Mesendoderm (in vitro differentiated cells): ENCODE results near the gene NCOA1.

ENCODE experiments used
- DNase-seq: peaks from one replicate; pipeline ENCODE4 v3.0.0; 2013
- H2AK5ac ChIP-seq: 2 replicates; pipeline ENCODE4 v1.6.1; 2013; ENCODE audit warnings: low read length, inconsistent platforms
- H2BK120ac ChIP-seq: 2 replicates; pipeline ENCODE4 v1.6.1; 2013; ENCODE audit warnings: low read depth, mild to moderate bottlenecking, low read length, moderate library complexity, mixed read lengths
- H2BK15ac ChIP-seq: replicated peaks from 2 replicates; pipeline ENCODE4 v1.6.1; 2013; ENCODE audit warnings: low read depth, mild to moderate bottlenecking, moderate library complexity
- H2BK5ac ChIP-seq: 2 replicates; pipeline ENCODE4 v1.6.1; 2013; ENCODE audit warnings: low read length, inconsistent platforms
- H3K18ac ChIP-seq: 2 replicates; pipeline ENCODE4 v1.6.1; 2013; ENCODE audit warnings: mild to moderate bottlenecking, low read length, mixed read lengths
- H3K23ac ChIP-seq: one replicate; pipeline ENCODE4 v1.6.1; 2013; ENCODE audit warnings: low read length
- H3K27ac ChIP-seq: 2 replicates; pipeline ENCODE4 v1.5.1; 2013; ENCODE audit warnings: low read depth, mild to moderate bottlenecking, inconsistent platforms, low read length, moderate library complexity
- H3K27me3 ChIP-seq: 2 replicates; pipeline ENCODE4 v1.6.1; 2013; ENCODE audit warnings: low read length, control low read depth, mild to moderate bottlenecking, inconsistent platforms; ENCODE audit not compliant: insufficient read depth, poor library complexity
- H3K36me3 ChIP-seq: 2 replicates; pipeline ENCODE4 v1.6.1; 2013; ENCODE audit warnings: low read length, inconsistent platforms; ENCODE audit not compliant: control insufficient read depth, insufficient read depth
- H3K4ac ChIP-seq: one replicate; pipeline ENCODE4 v1.6.1; 2013; ENCODE audit warnings: low read depth, mild to moderate bottlenecking, low read length, moderate library complexity
- H3K4me1 ChIP-seq: 2 replicates; pipeline ENCODE4 v1.6.1; 2013; ENCODE audit warnings: low read depth, low read length, inconsistent platforms; ENCODE audit not compliant: control insufficient read depth
- H3K4me2 ChIP-seq: 2 replicates; pipeline ENCODE4 v1.6.1; 2013; ENCODE audit warnings: low read length
- H3K4me3 ChIP-seq: 2 replicates; pipeline ENCODE4 v1.5.1; 2013; ENCODE audit warnings: mild to moderate bottlenecking, low read length
- H3K56ac ChIP-seq: one replicate; pipeline ENCODE4 v1.6.1; 2013; ENCODE audit warnings: low read length
- H3K79me1 ChIP-seq: 2 replicates; pipeline ENCODE4 v1.6.1; 2013; ENCODE audit warnings: low read length, inconsistent platforms
- H3K79me2 ChIP-seq: 2 replicates; pipeline ENCODE4 v1.6.1; 2013; ENCODE audit warnings: mild to moderate bottlenecking, low read length; ENCODE audit not compliant: control insufficient read depth, insufficient read depth
- H3K9ac ChIP-seq: 2 replicates; pipeline ENCODE4 v1.6.1; 2013; ENCODE audit warnings: low read length, inconsistent platforms
- H4K5ac ChIP-seq: one replicate; pipeline ENCODE4 v1.6.1; 2013; ENCODE audit warnings: low read length
- H4K8ac ChIP-seq: one replicate; pipeline ENCODE4 v1.6.1; 2013; ENCODE audit warnings: low read depth, mild to moderate bottlenecking, control low read depth, low read length, moderate library complexity
- WGBS: extraction: QIAGEN DNeasy Blood & Tissue Kit; methylation state at CpG from one replicate; pipeline ENCODE4 v1.1.7; 2013; ENCODE audit warnings: low lambda C conversion rate, missing lambda C conversion rate; ENCODE audit not compliant: insufficient coverage; ENCODE audit errors: extremely low coverage; 5-methylcytosine and 5-hydroxymethylcytosine counted together

NCOA1 gene

DNA sequence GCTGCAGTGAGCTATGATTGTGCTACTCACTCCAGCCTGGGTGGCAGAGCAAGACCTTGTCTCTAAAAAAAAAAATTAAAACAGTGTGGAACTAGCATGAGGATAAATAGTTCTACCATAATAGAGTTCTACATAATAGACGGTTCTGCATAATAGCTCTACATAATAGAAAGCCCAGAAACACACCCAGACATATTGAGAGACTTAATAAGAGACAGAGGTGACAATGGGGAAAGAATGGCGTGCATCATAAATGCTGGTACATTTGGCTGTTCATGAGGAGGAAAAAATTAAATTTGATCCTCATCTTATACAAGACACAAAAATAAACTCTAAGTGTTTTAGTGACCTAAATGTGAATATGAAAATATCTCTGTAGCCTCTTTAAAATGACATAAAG lies 243.7 kb downstream of the NCOA1 start:
- H3K18ac ChIP-seq = no peak overlapping the region
- no CpG with 5 or more reads among the region's 2 CpGs for WGBS
- no peak overlapping the region for H3K23ac ChIP-seq
- no peak overlapping the region for H2BK15ac ChIP-seq
- H4K8ac ChIP-seq = no peak overlapping the region
- no peaks in the 10 kb centered on the region for H3K36me3 ChIP-seq
- no peak overlapping the region for H4K5ac ChIP-seq
- DNase-seq = no peak
- no peaks in the 10 kb centered on the region for H3K79me1 ChIP-seq
- H2BK120ac ChIP-seq = no peak overlapping the region
- no peak overlapping the region for H3K27ac ChIP-seq
- H2BK5ac ChIP-seq = no peak overlapping the region
- H3K9ac ChIP-seq = no peak overlapping the region
- H2AK5ac ChIP-seq = no peak overlapping the region
- H3K56ac ChIP-seq = no peak overlapping the region
- no peak overlapping the region for H3K4me3 ChIP-seq
- H3K4me2 ChIP-seq = no peak overlapping the region
- H3K4me1 ChIP-seq = no peaks in the 10 kb centered on the region
- no peaks in the 10 kb centered on the region for H3K79me2 ChIP-seq
- H3K4ac ChIP-seq = no peak overlapping the region
- H3K27me3 ChIP-seq = no peaks in the 10 kb centered on the region

DNA sequence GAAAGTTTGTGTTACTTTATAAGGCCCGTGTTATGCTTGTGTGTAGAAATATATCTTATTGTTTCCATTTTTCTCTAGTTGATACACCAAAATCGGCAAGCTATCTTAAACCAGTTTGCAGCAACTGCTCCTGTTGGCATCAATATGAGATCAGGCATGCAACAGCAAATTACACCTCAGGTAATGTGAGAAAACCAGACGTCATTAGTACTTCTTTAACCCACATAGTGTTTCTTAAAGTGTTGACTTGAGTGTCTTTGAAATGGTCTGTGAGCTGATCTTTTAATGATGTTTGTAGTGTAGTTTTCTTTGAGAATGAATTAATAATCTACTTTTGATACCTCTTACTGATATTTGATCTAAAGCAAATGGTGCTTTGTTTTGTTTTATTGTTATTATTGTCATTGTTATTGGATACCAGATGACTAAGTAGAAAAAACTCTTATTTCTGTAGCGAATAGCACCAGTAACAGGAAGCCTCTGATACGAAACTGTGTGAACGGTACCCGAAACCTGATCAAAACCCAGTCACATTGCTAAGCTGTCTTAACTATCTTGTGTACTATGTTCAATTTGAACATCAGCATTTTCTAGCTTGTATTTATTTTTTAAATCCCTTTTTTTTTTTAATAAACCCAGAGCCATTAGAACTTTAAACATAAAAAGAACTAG lies 248.4 kb downstream of the NCOA1 start:
- Histone ChIP-seq H4K5ac (no peak overlapping the region), H2BK15ac (no peak overlapping the region), H2BK120ac (no peak overlapping the region), H3K9ac (no peak overlapping the region), H3K27ac (no peak overlapping the region), H3K56ac (no peak overlapping the region), H2AK5ac (no peak overlapping the region), H3K27me3 (no peaks in the 10 kb centered on the region), H3K4ac (no peak overlapping the region), H3K79me1 (no peaks in the 10 kb centered on the region), H3K4me3 (no peak overlapping the region), H4K8ac (no peak overlapping the region), H3K79me2 (no peaks in the 10 kb centered on the region), H3K18ac (no peak overlapping the region), H3K23ac (no peak overlapping the region), H3K4me1 (no peaks in the 10 kb centered on the region), H3K36me3 (no peaks in the 10 kb centered on the region), H2BK5ac (no peak overlapping the region), H3K4me2 (no peak overlapping the region)
- no CpG with 5 or more reads among the region's 7 CpGs for WGBS
- DNase-seq = no peak

DNA sequence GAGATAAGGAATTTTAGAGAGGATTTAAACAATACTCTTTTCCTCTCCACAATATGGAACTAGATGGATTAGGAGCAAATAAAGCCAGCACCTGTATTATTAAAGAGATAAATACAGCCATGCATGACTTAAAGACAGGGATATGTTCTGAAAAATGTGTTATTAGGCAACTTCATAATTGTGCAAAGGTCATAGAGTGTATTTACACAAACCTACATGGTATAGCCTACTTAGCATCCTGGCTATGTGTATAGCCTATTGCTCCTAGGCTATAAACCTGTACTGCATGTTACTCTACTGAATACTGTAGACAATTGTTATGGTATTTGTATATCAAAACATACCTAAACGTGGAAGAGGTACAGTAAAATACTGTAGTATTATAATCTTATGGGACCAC lies 249.1 kb downstream of the NCOA1 start:
- no peak overlapping the region for H2BK120ac ChIP-seq
- H2AK5ac ChIP-seq = no peak overlapping the region
- no peak for DNase-seq
- no peaks in the 10 kb centered on the region for H3K36me3 ChIP-seq
- H3K4me2 ChIP-seq = no peak overlapping the region
- H3K4me1 ChIP-seq = no peaks in the 10 kb centered on the region
- WGBS = no CpG with 5 or more reads among the region's 1 CpG
- H3K23ac ChIP-seq = no peak overlapping the region
- no peaks in the 10 kb centered on the region for H3K27me3 ChIP-seq
- no peak overlapping the region for H3K18ac ChIP-seq
- no peak overlapping the region for H2BK15ac ChIP-seq
- no peak overlapping the region for H3K4me3 ChIP-seq
- no peaks in the 10 kb centered on the region for H3K79me2 ChIP-seq
- H3K79me1 ChIP-seq = no peaks in the 10 kb centered on the region
- no peak overlapping the region for H3K56ac ChIP-seq
- H3K27ac ChIP-seq = no peak overlapping the region
- no peak overlapping the region for H2BK5ac ChIP-seq
- H3K9ac ChIP-seq = no peak overlapping the region
- H4K8ac ChIP-seq = no peak overlapping the region
- no peak overlapping the region for H4K5ac ChIP-seq
- no peak overlapping the region for H3K4ac ChIP-seq

DNA sequence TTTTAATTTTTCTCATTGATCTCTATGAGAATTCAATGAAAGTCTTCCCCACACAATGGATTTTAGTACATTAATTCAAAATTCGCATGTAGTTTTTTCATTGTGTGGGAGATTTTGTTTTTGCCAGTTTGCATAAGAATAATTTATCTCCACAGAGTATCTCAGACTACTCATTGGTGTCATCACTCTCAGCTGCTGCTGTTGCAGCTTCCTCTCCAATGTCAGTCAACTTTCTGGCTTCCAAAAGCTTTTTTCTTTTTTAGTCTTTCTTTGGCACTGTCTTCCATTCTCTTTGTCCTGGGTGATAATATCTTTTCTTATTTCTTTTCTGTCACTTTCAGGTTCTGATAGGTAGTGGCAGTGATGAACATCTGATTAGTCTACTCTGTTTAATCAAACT lies 251.7 kb downstream of the NCOA1 start:
- no peak overlapping the region for H2BK120ac ChIP-seq
- H2AK5ac ChIP-seq = no peak overlapping the region
- no peak overlapping the region for H2BK15ac ChIP-seq
- H3K4me3 ChIP-seq = no peak overlapping the region
- H3K4me2 ChIP-seq = no peak overlapping the region
- H3K4ac ChIP-seq = no peak overlapping the region
- no peaks in the 10 kb centered on the region for H3K36me3 ChIP-seq
- H3K79me2 ChIP-seq = no peaks in the 10 kb centered on the region
- no peak for DNase-seq
- no peak overlapping the region for H3K9ac ChIP-seq
- H3K27ac ChIP-seq = no peak overlapping the region
- no peak overlapping the region for H3K23ac ChIP-seq
- H3K79me1 ChIP-seq = no peaks in the 10 kb centered on the region
- H2BK5ac ChIP-seq = no peak overlapping the region
- H3K4me1 ChIP-seq = no peaks in the 10 kb centered on the region
- no peaks in the 10 kb centered on the region for H3K27me3 ChIP-seq
- no peak overlapping the region for H4K8ac ChIP-seq
- no CpG with 5 or more reads among the region's 1 CpG for WGBS
- no peak overlapping the region for H3K18ac ChIP-seq
- H3K56ac ChIP-seq = no peak overlapping the region
- H4K5ac ChIP-seq = no peak overlapping the region

DNA sequence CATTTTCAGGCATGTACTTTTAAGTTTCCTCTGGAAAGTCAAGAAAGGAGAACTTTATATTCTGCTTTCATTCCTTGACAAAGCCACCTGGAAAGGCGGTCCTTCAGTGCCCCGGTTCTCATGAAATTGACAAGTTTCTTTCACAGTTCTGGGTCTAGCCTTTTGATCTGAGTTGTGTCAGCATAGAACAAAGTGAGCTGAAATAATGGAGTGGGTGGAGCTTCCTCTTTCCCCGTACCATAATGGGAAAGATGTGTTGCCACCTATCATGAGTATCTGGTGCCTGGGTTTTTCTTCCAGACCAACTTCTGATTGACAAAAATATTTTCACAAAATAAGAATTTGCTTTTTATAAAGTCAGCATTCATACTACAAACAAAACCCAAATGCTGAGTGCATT lies 252.9 kb downstream of the NCOA1 start:
- Histone ChIP-seq H3K36me3 (no peaks in the 10 kb centered on the region), H3K27me3 (no peaks in the 10 kb centered on the region), H4K5ac (no peak overlapping the region), H3K18ac (no peak overlapping the region), H3K79me2 (no peaks in the 10 kb centered on the region), H2BK5ac (no peak overlapping the region), H3K4me3 (no peak overlapping the region), H3K23ac (no peak overlapping the region), H3K4me2 (no peak overlapping the region), H2BK15ac (no peak overlapping the region), H3K27ac (no peak overlapping the region), H2BK120ac (no peak overlapping the region), H3K56ac (no peak overlapping the region), H3K4ac (no peak overlapping the region), H4K8ac (no peak overlapping the region), H3K9ac (no peak overlapping the region), H3K4me1 (no peaks in the 10 kb centered on the region), H2AK5ac (no peak overlapping the region), H3K79me1 (no peaks in the 10 kb centered on the region)
- no CpG with 5 or more reads among the region's 3 CpGs for WGBS
- DNase-seq = no peak

DNA sequence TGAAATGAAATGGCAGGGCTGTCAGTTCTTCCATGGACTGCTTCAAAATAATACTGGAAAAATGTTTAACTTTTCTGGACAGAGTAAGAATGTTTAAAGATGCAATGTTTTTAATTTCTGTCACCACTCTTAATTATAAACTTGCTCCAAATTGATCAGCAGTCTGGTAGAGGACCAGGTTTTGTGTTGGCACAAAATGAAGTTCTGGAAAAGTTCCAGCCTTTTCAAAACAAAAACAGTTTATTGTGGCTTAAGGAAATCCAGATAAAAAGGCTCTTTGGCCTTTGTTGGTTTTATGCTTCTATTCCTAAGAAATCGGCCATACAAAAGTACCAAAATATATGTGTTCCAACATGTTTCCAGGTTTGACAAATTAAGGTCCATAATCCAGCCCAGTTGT lies 253.3 kb downstream of the NCOA1 start:
- Histone ChIP-seq H3K4me3 (no peak overlapping the region), H3K27ac (no peak overlapping the region), H2BK5ac (no peak overlapping the region), H3K9ac (no peak overlapping the region), H2AK5ac (no peak overlapping the region), H2BK15ac (no peak overlapping the region), H4K8ac (no peak overlapping the region), H3K4me2 (no peak overlapping the region), H3K27me3 (no peaks in the 10 kb centered on the region), H2BK120ac (no peak overlapping the region), H3K56ac (no peak overlapping the region), H3K36me3 (no peaks in the 10 kb centered on the region), H4K5ac (no peak overlapping the region), H3K79me1 (no peaks in the 10 kb centered on the region), H3K18ac (no peak overlapping the region), H3K4me1 (no peaks in the 10 kb centered on the region), H3K4ac (no peak overlapping the region), H3K23ac (no peak overlapping the region), H3K79me2 (no peaks in the 10 kb centered on the region)
- DNase-seq = no peak
- WGBS = no CpG with 5 or more reads among the region's 1 CpG
